Gastrocnemius medialis (tissue), 4 donors: ENCODE measurements around the gene KLHDC7B. TPM values are rescaled to one million over a fixed set of nuclear protein-coding genes. Genes with fewer than 3 reads are reported as not detected.

Source experiments
- ATAC-seq, 2 donors: fragments of 150-250 bp; one replicate each; pipeline ENCODE4 v1.9.1; 2016
- DNase-seq, 2 donors: peaks; one replicate each; pipeline ENCODE4 v3.0.0-alpha.2; 2019
- H3K27ac ChIP-seq, 4 donors: fragments of 200-600 bp; sonication (generic); 1 replicate in 1 of 4; 2 replicates in 3 of 4; pipeline ENCODE4 v1.5.1; 2016 to 2018; ENCODE audit warnings: mild to moderate bottlenecking in 2 of 4, moderate library complexity in 1 of 4
- H3K27me3 ChIP-seq, 3 donors: fragments of 200-600 bp; sonication (generic) in 2 of 3; 1 replicate in 1 of 3; 2 replicates in 2 of 3; pipeline versions ENCODE4 v1.5.1 to v1.6.0; 2016 to 2019; ENCODE audit warnings: mild to moderate bottlenecking in 1 of 3, moderate library complexity in 1 of 3
- H3K36me3 ChIP-seq, 2 donors: fragments of 200-600 bp; sonication (generic) in 1 of 2; one replicate each; pipeline ENCODE4 v1.5.1; 2017 to 2018
- H3K4me1 ChIP-seq, 2 donors: fragments of 200-600 bp; sonication (generic) in 1 of 2; one replicate each; pipeline ENCODE4 v1.5.1; 2016 to 2017; ENCODE audit warnings: mild to moderate bottlenecking in 2 of 2
- H3K4me3 ChIP-seq, 4 donors: fragments of 200-600 bp; sonication (generic) in 3 of 4; 1 replicate in 1 of 4; 2 replicates in 3 of 4; pipeline ENCODE4 v1.5.1; 2016 to 2019; ENCODE audit warnings: mild to moderate bottlenecking in 2 of 4
- H3K9me3 ChIP-seq, 3 donors: fragments of 200-600 bp; sonication (generic) in 2 of 3; 1 replicate in 1 of 3; 2 replicates in 2 of 3; pipeline ENCODE4 v1.5.1; 2016 to 2019
- POLR2A ChIP-seq, 2 donors: fragments of 450-650 bp; IDR thresholded peaks; one replicate each; pipeline ENCODE4 v1.6.1; 2017; ENCODE audit warnings: antibody characterized with exemption in 2 of 2, mild to moderate bottlenecking in 2 of 2, moderate library complexity in 2 of 2
- in situ Hi-C, 4 donors: fragments of 200-750 bp; cut with MboI; loops; one replicate each; pipeline versions ENCODE4 v1.15.0 to v1.8.0; 2017; ENCODE audit warnings: low sequenced_read_pairs in 4 of 4
- intact Hi-C: fragments of 100-400 bp; cut with DNase I; formaldehyde crosslinking; loops from one replicate; pipeline ENCODE4 v1.15.1; 2023; ENCODE audit warnings: low total_unique reads
- total RNA-seq, 4 donors: library from RNA; depleted of rRNA; stranded (reverse); fragments of >200 nt; gene quantifications; one replicate each; pipeline versions ENCODE4 v1.1.0 to v1.2.3, GENCODE V29; 2016
- TF ChIP-seq, protein P1 (sequence below), 5 experiments: fragments of 450-650 bp in 3 of 5; fragments of 200-600 bp in 2 of 5; sonication (generic) in 2 of 5; IDR thresholded peaks in 4 of 5; conservative IDR thresholded peaks in 1 of 5; 1 replicate in 4 of 5; 2 replicates in 1 of 5; pipeline ENCODE4 v1.5.1; 2016 to 2019; ENCODE audit warnings: antibody characterized with exemption in 5 of 5, mild to moderate bottlenecking in 3 of 5, moderate library complexity in 3 of 5

Gene KLHDC7B
- total RNA-seq, 4 donors from 2014 or later = not detected

DNA sequence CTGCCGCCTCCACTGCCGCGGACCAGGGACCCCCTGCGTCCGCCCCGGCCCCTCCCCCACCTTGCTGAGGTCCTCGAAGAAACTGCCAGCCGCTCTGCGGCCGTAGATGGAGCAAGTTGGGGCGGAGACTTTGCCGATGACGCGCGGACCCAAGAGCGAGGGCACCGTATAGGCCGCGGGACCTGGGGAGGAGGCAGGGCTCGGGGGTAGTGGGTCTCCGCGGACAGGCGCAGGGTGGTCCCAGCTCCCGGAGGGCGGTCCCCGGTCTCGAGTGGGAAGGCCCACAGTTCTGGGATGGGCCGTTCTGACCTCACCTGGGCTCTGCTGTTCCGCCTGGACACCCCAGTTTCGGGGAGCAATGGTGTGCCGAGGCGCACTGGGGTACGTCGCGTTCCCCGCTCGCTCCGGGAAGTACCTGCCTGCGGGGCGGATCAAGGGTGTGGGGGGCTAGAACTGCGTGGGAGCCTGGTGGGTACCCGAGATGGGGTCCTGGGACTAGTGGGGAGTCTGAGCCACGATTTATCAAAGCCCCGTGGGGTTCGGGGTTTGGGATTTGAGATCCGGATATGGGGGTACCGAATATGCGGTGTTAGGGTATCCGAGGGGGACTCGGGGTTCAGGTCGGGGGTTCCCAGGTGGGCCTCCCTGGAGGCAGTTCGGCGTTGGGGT is 14.7 kb upstream of the KLHDC7B start:
- Histone ChIP-seq H3K9me3 (no peaks in the 10 kb centered on the region), H3K27ac (peak overlapping the region; percentile 79 to 86 (median 82)), H3K4me3 (peak overlapping the region; percentile 52 to 70 (median 58)), H3K27me3 (peaks cover 47 to 57% (median 49%) of the 10 kb centered on the region in 3 donors), H3K36me3 (no peaks in the 10 kb centered on the region), H3K4me1 (peaks cover 13 to 18% of the 10 kb centered on the region in 2 donors)
- in situ Hi-C loops (no loop called here), intact Hi-C loops (no loop called here)
- ATAC-seq = peak; percentile 39 to 64
- TF ChIP-seq, protein P1, sequence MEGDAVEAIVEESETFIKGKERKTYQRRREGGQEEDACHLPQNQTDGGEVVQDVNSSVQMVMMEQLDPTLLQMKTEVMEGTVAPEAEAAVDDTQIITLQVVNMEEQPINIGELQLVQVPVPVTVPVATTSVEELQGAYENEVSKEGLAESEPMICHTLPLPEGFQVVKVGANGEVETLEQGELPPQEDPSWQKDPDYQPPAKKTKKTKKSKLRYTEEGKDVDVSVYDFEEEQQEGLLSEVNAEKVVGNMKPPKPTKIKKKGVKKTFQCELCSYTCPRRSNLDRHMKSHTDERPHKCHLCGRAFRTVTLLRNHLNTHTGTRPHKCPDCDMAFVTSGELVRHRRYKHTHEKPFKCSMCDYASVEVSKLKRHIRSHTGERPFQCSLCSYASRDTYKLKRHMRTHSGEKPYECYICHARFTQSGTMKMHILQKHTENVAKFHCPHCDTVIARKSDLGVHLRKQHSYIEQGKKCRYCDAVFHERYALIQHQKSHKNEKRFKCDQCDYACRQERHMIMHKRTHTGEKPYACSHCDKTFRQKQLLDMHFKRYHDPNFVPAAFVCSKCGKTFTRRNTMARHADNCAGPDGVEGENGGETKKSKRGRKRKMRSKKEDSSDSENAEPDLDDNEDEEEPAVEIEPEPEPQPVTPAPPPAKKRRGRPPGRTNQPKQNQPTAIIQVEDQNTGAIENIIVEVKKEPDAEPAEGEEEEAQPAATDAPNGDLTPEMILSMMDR (IDR thresholded peaks at IDR 0.05 in 4 of 5, conservative IDR thresholded peaks at IDR 0.05 in 1 of 5) = no peak
- peak; percentile 57 to 58 for TF ChIP-seq POLR2A (IDR thresholded peaks at IDR 0.05)
- DNase-seq = peak; percentile 64 to 71

GRCh38 chr22:50531546-50531961 is 14.1 kb upstream of the KLHDC7B start:
- Histone ChIP-seq H3K36me3 (no peaks in the 10 kb centered on the region), H3K4me1 (peaks cover 10 to 15% of the 10 kb centered on the region in 2 donors), H3K27me3 (peaks cover 47 to 57% (median 49%) of the 10 kb centered on the region in 3 donors), H3K9me3 (no peaks in the 10 kb centered on the region), H3K4me3 (peak overlapping the region; percentile 52 to 70 (median 58)), H3K27ac (peak overlapping the region; percentile 79 to 86 (median 82))
- TF ChIP-seq POLR2A (IDR thresholded peaks at IDR 0.05) = no peak
- TF ChIP-seq, protein P1 (IDR thresholded peaks at IDR 0.05 in 4 of 5, conservative IDR thresholded peaks at IDR 0.05 in 1 of 5) = no peak
- in situ Hi-C loops (no loop called here), intact Hi-C loops (no loop called here)
- ATAC-seq (peak in 1 of 2 donors; percentile 10), DNase-seq (no peak)

DNA sequence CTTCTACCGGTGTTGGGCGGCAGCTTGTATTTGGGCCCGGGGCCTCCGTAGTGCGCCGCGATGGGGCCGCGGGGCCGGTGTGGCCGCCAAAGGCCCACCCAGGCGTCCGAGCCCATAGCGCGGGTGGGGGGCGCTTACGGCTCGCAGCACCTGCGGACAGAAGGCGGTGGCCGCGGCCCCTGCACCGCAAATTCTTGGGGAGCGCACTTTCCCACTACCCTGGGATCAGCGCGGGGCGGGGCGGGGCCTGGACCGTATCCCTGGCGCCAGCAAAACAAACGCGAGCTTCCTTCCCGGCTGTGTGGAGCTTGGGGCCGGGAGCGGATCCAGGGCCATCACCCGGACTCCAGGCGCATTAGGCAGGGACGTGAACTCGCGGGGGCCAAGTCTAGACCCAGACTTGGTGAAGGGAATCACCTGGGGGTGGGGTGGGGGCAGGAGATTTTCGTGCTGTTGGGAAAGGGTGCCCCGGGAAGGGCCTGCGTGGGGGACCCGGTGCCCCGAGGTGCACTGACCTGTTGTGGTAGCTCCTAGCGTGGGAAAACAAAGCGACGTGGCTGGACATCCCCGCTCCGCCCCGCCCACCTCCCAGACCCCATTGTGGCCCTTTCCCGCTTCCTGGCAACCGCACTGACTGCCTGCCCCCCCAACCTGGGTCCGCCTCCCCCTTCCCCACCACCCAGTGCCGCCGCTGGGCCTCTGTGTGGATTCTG is 13.6 kb upstream of the KLHDC7B start:
- Histone ChIP-seq H3K27me3 (peaks cover 47 to 57% (median 53%) of the 10 kb centered on the region in 3 donors), H3K27ac (peak overlapping the region; percentile 79 to 86 (median 82)), H3K36me3 (no peaks in the 10 kb centered on the region), H3K4me1 (peaks cover 7 to 12% of the 10 kb centered on the region in 2 donors), H3K9me3 (no peaks in the 10 kb centered on the region), H3K4me3 (peak overlapping the region; percentile 52 to 70 (median 58))
- in situ Hi-C loops (no loop called here), intact Hi-C loops (no loop called here)
- TF ChIP-seq POLR2A (IDR thresholded peaks at IDR 0.05) = peak in 1 of 2 donors; percentile 40
- TF ChIP-seq, protein P1 (IDR thresholded peaks at IDR 0.05 in 4 of 5, conservative IDR thresholded peaks at IDR 0.05 in 1 of 5) = no peak
- peak in 1 of 2 donors; percentile 57 for DNase-seq
- peak; percentile 38 to 40 for ATAC-seq

DNA sequence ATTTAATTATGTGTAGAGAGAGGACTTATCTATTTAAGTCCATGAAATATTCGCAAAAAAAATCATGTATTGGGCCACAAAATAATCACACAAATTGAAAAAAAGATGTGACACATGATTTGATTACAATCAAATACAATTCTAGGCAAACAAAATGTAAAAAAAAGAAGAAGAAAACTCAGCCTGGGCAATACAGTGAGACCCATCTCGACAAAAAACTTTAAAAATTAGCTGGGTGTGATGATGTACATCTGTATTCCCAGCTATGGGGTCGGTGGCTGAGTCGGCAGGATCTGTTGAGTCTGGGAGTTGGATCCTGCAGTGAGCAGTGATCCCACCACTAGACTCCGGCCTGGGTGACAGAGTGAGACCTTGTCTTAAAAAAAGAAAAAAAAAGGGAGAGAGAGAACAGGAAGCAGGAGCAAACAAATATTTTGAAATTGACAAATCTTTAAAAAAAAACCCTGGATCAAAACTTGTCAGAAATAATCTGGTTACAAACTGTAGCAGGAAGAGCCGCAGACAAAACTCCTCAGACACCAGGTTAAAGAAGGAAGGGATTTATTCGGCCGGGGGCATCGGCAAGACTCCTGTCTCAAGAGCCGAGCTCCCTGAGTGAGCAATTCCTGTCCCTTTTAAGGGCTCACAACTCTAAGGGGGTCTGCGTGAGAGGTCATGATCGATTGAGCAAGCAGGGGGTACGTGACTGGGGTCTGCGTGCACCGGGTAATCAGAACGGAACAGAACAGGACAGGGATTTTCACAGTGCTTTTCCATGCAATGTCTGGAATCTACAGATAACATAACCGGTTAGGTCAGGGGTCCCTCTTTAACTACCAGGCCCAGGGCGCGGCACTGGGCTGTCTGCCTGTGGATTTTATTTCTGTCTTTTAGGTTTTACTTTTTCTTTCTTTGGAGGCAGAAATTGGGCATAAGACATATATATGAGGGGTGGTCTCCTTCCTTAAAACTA is 12.6 kb upstream of the KLHDC7B start:
- Histone ChIP-seq H3K27me3 (peaks cover 47 to 58% (median 57%) of the 10 kb centered on the region in 3 donors), H3K27ac (peak overlapping the region; percentile 79 to 86 (median 82)), H3K4me3 (peak overlapping the region in 2 of 4 donors; percentile 52 to 59), H3K36me3 (no peaks in the 10 kb centered on the region), H3K4me1 (peaks cover 7 to 12% of the 10 kb centered on the region in 2 donors), H3K9me3 (no peaks in the 10 kb centered on the region)
- in situ Hi-C loops (no loop called here), intact Hi-C loops (no loop called here)
- TF ChIP-seq, protein P1 (IDR thresholded peaks at IDR 0.05 in 4 of 5, conservative IDR thresholded peaks at IDR 0.05 in 1 of 5) = no peak
- TF ChIP-seq POLR2A (IDR thresholded peaks at IDR 0.05) = no peak
- DNase-seq (no peak), ATAC-seq (no peak)
